Stimulated activated CD4-positive, alpha-beta T cell treated with anti-CD3 and anti-CD28 coated beads, TNF-alpha, amount 100 ng/mL, for 48 hours (primary cell): ENCODE results near the gene DGKE.

Source experiments
- DNase-seq, 3 donors: peaks; one replicate each; pipeline ENCODE4 v3.0.0-alpha.2; 2020; ENCODE audit warnings: low read depth in 3 of 3

DGKE gene

GRCh38 chr17:56890390-56890789 is 56.4 kb downstream of the DGKE start:
- no peak for DNase-seq

- no peak for DNase-seq
Observed at GRCh38 chr17:56890906-56891674, 57.1 kb downstream of the DGKE start.

GRCh38 chr17:56891751-56892150 is 57.8 kb downstream of the DGKE start:
- DNase-seq: peak in 2 of 3 donors; percentile 33 to 40

GRCh38 chr17:56892333-56892732 is 58.4 kb downstream of the DGKE start:
- DNase-seq: no peak

GRCh38 chr17:56893503-56893902 is 59.6 kb downstream of the DGKE start:
- no peak for DNase-seq

GRCh38 chr17:56894859-56895455 is 61.0 kb downstream of the DGKE start:
- no peak for DNase-seq

- DNase-seq: no peak
Observed at GRCh38 chr17:56896217-56896967, 62.4 kb downstream of the DGKE start.

- DNase-seq: no peak
Observed at GRCh38 chr17:56896968-56897359, 63.0 kb downstream of the DGKE start.

GRCh38 chr17:56897646-56898424 is 63.9 kb downstream of the DGKE start:
- no peak for DNase-seq

- no peak for DNase-seq
Observed at GRCh38 chr17:56898874-56899273, 64.9 kb downstream of the DGKE start.

GRCh38 chr17:56899403-56899802 is 65.5 kb downstream of the DGKE start:
- DNase-seq: no peak

- no peak for DNase-seq
Observed at GRCh38 chr17:56902348-56902747, 68.4 kb downstream of the DGKE start.

GRCh38 chr17:56903560-56903959 is 69.6 kb downstream of the DGKE start:
- no peak for DNase-seq

- peak in 1 of 3 donors; percentile 16 for DNase-seq
Observed at GRCh38 chr17:56908001-56908542, 74.1 kb downstream of the DGKE start.

- DNase-seq: no peak
Observed at GRCh38 chr17:56909742-56910508, 76.0 kb downstream of the DGKE start.

GRCh38 chr17:56910509-56911235 is 76.7 kb downstream of the DGKE start:
- DNase-seq: no peak

- DNase-seq: no peak
Observed at GRCh38 chr17:56912105-56912999, 78.4 kb downstream of the DGKE start.

GRCh38 chr17:56913000-56913311 is 79.0 kb downstream of the DGKE start:
- no peak for DNase-seq

- no peak for DNase-seq
Observed at GRCh38 chr17:56913353-56913866, 79.5 kb downstream of the DGKE start.
